Urinary bladder (tissue), 4 donors: ENCODE results near the gene CDR2. TPM values are rescaled to one million over a fixed set of nuclear protein-coding genes. Genes with fewer than 3 reads are reported as not detected.
"Not testable (repeated sequence)": the region's sequence is repeated elsewhere in the genome, so short reads cannot be mapped to it uniquely, and the experiment has no call there.

ENCODE experiments used
- DNase-seq: peaks from one replicate; pipeline ENCODE4 v3.0.0-alpha.2; 2015; ENCODE audit errors: extremely low spot score
- H3K27ac ChIP-seq: one replicate; pipeline ENCODE4 v1.5.1; 2013; ENCODE audit warnings: low read depth, mild to moderate bottlenecking, moderate library complexity
- H3K36me3 ChIP-seq: one replicate; pipeline ENCODE4 v1.6.1; 2013; ENCODE audit warnings: mild to moderate bottlenecking, moderate library complexity; ENCODE audit not compliant: insufficient read depth
- H3K4me1 ChIP-seq: one replicate; pipeline ENCODE4 v1.6.1; 2013; ENCODE audit warnings: mild to moderate bottlenecking, moderate library complexity; ENCODE audit not compliant: insufficient read depth
- H3K4me3 ChIP-seq: one replicate; pipeline ENCODE4 v1.5.1; 2013; ENCODE audit warnings: low read depth, low read length
- WGBS: extraction: QIAGEN DNeasy Blood & Tissue Kit; methylation state at CpG from one replicate; pipeline ENCODE4 v1.1.7; 2013; 5-methylcytosine and 5-hydroxymethylcytosine counted together
- polyA plus RNA-seq: library from polyadenylated mRNA; stranded (reverse); fragments of 200-250 nt; gene quantifications from one replicate; pipeline ENCODE4 v1.2.3, GENCODE V29; 2013
- total RNA-seq: library from RNA; depleted of rRNA; stranded (reverse); fragments of >200 nt; gene quantifications from one replicate; pipeline ENCODE4 v1.2.3, GENCODE V29; 2014
- donor health status: healthy with polysubstance abuse.
- donor health status: healthy.

CDR2 gene
- total and polyA plus RNA-seq, 2 donors: 22.9 to 48.6 TPM

DNA sequence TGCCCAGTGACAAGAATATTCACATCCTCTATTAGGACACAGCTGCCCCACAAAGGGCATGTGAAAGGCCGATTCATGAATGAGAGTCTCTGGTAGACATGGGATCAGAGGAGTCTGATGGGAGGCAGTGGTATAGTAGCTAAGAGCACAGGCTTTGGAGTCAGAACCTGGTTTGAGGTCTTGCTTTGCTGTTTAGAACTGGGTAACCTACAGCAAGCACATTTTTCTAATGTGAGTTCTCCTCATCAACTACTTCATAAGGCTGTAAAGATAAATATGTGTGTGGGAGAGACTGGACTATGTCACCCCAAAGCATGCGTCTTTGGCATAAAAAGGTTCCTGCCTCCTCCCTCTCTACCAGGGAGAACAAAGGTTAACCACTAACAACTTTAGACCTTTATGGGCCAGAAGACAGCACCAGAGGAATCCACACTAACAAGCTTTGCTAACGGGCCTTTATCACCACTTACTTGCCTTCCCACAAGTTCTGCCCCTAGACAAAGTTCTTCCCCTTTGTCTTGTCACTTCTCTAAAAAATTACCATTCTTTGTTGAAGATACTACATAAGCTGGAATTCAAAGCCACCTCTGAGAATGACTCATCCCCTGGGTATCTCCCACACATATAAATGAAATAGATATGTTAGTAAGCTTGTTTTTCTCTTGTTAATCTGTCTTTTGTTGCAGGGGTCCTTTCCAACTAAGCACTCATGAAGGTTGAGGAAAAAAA, 21.1 kb downstream of the CDR2 start:
- 34% methylated on average over 3 of the region's 3 CpGs for WGBS
- no peak for DNase-seq
- no peak overlapping the region for H3K27ac ChIP-seq
- peaks cover 2% of the 10 kb centered on the region for H3K36me3 ChIP-seq
- H3K4me1 ChIP-seq: peaks cover 1% of the 10 kb centered on the region
- H3K4me3 ChIP-seq: no peak overlapping the region

DNA sequence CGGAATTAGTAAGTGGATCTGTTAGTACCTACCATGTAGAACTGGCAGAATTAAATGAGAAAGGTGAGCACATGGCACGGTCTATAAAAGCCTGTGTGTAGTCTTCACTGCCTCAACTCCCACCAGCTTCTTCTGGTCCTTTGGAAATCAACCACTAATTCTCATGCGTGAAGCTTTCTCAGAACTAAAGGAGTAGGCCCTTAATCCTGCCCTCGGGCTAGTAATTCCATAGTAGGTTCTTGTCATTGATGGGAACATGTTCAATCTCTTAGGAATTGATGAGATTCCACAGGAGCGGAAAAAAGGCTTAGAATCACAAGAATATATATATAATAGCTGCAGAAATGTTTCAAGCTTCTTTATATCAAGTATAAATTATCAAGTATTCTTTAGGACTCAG, 21.7 kb downstream of the CDR2 start:
- peaks cover 2% of the 10 kb centered on the region for H3K36me3 ChIP-seq
- H3K4me1 ChIP-seq: peaks cover 1% of the 10 kb centered on the region
- no peak for DNase-seq
- H3K4me3 ChIP-seq: no peak overlapping the region
- no peak overlapping the region for H3K27ac ChIP-seq
- WGBS: 97% methylated on average over 5 of the region's 5 CpGs

DNA sequence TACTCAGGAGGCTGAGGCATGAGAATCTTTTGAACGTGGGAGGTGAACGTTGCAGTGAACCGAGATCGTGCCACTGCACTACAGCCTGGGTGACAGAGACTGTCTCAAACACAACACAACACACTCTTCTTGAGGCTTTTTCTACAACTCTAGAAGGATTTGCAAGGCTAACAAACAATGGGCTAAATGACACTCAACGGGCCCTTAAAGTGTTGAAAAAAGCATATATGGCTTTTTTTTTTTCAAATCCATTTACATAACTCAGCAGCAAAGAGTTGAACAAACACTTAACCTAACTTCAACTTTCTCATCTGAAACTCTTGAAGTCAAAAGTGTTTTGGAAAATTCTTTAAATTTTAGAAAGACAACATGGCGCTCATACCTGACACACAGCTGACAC, 22.3 kb downstream of the CDR2 start:
- H3K36me3 ChIP-seq: peaks cover 2% of the 10 kb centered on the region
- H3K4me1 ChIP-seq: peaks cover 1% of the 10 kb centered on the region
- WGBS: 98% methylated on average over 6 of the region's 6 CpGs
- no peak overlapping the region for H3K27ac ChIP-seq
- no peak overlapping the region for H3K4me3 ChIP-seq
- no peak for DNase-seq

GRCh38 chr16:22351017-22351416, 23.4 kb downstream of the CDR2 start:
- H3K36me3 ChIP-seq, H3K4me3 ChIP-seq, H3K27ac ChIP-seq, H3K4me1 ChIP-seq, DNase-seq: not testable (repeated sequence)
- WGBS: 95% methylated on average over 6 of the region's 6 CpGs

DNA sequence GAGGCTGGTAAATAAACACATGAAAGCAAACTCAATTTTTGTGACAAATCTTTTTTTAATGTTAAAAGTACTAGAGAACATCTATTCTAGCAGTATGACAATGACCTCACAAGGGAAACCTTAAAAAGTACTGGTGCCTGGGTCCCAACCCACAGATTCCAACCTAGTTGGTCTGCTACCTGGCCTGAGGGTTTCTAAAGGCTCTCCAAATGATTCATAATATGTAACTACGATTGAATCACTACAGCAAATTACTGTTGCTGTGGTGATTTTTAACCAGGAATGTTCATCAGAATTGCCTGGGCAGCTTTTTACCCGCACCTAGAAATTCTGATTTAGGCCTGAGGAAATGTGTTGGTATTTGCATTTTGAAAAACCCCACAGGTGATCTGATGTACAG, 26.1 kb downstream of the CDR2 start:
- no peaks in the 10 kb centered on the region for H3K4me1 ChIP-seq
- H3K36me3 ChIP-seq: peaks cover 5% of the 10 kb centered on the region
- 91% methylated on average over 2 of the region's 2 CpGs for WGBS
- no peak for DNase-seq
- H3K4me3 ChIP-seq: no peak overlapping the region
- no peak overlapping the region for H3K27ac ChIP-seq

DNA sequence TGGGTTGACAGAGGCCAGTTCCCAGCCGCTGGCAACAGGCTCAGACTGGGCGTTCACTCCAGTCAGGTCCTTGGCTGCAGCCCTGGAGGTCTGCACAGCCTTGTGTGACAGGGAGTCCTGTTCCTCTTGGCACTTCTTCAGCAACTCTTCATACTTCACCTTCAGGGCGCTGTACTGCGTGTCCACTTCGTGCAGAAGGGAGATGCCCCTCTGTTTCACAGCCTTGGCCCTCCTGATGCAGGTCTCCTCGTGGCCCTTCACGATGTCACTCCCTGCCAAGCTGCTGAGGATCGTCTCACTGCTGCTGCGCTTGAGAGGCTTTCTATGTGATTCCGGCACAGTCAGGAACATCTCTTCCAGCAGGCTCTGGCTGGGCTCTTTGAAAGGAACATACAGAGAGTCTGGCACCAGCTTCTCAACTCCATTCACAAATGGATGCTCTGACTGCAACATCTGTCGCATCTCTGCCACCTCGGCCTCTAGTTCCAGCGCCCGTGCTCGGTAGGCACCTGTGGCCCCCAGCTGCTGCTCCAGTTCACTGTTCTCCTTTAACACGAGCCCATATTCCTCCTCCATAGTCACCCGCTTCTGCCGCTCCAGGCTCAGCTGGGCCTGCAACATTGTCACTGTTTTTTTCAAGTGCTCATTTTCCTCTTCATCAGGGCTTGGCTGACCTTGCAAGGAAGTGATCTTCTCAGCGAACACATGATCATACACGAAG, 27.2 kb downstream of the CDR2 start:
- no peak for DNase-seq
- no peaks in the 10 kb centered on the region for H3K4me1 ChIP-seq
- 80% methylated on average over 20 of the region's 20 CpGs for WGBS
- H3K36me3 ChIP-seq: peaks cover 5% of the 10 kb centered on the region
- no peak overlapping the region for H3K4me3 ChIP-seq
- H3K27ac ChIP-seq: no peak overlapping the region

GRCh38 chr16:22346483-22346882, 27.9 kb downstream of the CDR2 start:
- H3K36me3 ChIP-seq: peaks cover 5% of the 10 kb centered on the region
- no peak overlapping the region for H3K27ac ChIP-seq
- WGBS: 74% methylated on average over 9 of the region's 9 CpGs
- no peak for DNase-seq
- no peak overlapping the region for H3K4me3 ChIP-seq
- no peaks in the 10 kb centered on the region for H3K4me1 ChIP-seq

DNA sequence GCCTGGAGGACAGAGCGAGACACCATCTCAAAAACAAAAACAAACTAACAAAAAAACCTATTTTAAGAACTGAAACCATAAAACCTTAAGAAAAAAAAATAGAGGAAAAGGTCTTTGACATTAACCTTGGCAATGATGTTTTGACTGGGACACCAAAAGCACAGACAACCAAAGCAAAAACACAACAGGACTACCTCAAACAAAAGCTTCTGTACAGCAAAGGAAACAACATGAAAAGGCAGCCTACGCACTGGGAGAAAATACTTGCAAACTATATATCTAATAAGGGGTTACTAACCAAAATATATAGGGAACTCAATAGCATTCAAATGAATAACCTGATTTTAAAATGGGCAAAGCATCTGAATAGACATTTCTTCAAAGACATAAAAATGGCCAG, 32.3 kb downstream of the CDR2 start:
- peaks cover 3% of the 10 kb centered on the region for H3K36me3 ChIP-seq
- H3K27ac ChIP-seq: no peak overlapping the region
- H3K4me3 ChIP-seq: no peak overlapping the region
- no peak for DNase-seq
- 96% methylated on average over 2 of the region's 2 CpGs for WGBS
- no peaks in the 10 kb centered on the region for H3K4me1 ChIP-seq

DNA sequence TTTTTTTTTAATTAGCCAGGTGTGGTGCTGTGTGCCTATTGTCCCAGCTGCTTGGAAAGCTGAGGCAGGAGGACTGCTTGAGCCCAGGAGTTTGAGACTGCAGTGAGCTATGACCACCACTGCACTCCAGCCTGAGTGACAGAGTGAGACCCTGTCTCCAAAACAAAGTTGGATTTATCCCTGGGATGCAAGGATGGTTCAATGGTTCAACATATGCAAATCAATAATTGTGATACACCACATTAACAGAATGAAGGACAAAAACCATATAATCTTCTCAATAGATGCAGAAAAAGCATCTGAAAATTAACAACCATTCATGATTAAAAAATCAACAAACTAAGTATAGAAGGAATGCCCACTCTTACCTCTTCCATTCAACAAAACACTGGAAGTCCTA, 33.5 kb downstream of the CDR2 start:
- DNase-seq: no peak
- Histone ChIP-seq H3K27ac (no peak overlapping the region), H3K36me3 (peaks cover under 1% of the 10 kb centered on the region), H3K4me1 (no peaks in the 10 kb centered on the region), H3K4me3 (no peak overlapping the region)

DNA sequence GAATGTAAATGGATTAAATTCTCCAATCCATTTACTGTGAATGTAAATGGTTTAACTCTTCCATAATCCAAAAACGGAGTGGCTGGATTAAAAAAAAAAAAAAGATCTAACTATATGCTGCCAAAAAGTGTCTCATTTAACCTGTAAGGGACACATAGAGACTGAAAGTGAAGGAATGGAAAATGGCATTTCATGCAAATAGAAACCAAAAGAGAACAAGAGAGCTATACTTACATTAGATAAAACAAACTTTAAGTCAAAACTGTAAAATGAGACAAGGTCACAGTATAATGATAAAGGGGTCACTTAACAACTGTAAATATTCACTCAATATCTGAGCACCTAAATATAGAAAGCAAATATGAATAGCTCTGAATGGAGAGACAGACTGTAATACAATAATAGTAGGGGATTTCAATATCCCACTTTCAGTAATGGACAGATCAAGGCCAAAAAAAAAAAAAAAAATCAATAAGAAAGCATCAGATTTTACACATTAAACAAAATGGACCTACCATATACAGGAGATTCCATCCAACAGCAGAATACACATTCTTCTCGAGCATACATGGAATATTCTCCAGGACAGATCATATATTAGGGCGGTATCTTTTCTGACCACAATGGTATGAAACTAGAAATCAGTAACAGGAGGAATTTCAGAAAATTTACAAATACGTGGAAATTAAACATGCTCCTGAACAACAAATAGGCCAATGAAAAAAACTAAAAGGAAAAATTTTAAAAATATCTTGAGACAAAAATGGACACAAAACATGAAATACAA, 36.4 kb downstream of the CDR2 start:
- 94% methylated on average over 4 of the region's 4 CpGs for WGBS
- H3K4me3 ChIP-seq: no peak overlapping the region
- no peaks in the 10 kb centered on the region for H3K36me3 ChIP-seq
- H3K4me1 ChIP-seq: no peaks in the 10 kb centered on the region
- no peak overlapping the region for H3K27ac ChIP-seq
- no peak for DNase-seq

- no peak overlapping the region for H3K27ac ChIP-seq
- H3K4me3 ChIP-seq: no peak overlapping the region
- peaks cover 3% of the 10 kb centered on the region for H3K36me3 ChIP-seq
- no peaks in the 10 kb centered on the region for H3K4me1 ChIP-seq
- DNase-seq: no peak
Measured at GRCh38 chr16:22337045-22337444, 37.4 kb downstream of the CDR2 start.

GRCh38 chr16:22336581-22336980, 37.8 kb downstream of the CDR2 start:
- no peak overlapping the region for H3K27ac ChIP-seq
- H3K36me3 ChIP-seq: peaks cover 5% of the 10 kb centered on the region
- no peaks in the 10 kb centered on the region for H3K4me1 ChIP-seq
- H3K4me3 ChIP-seq: no peak overlapping the region
- DNase-seq: no peak

DNA sequence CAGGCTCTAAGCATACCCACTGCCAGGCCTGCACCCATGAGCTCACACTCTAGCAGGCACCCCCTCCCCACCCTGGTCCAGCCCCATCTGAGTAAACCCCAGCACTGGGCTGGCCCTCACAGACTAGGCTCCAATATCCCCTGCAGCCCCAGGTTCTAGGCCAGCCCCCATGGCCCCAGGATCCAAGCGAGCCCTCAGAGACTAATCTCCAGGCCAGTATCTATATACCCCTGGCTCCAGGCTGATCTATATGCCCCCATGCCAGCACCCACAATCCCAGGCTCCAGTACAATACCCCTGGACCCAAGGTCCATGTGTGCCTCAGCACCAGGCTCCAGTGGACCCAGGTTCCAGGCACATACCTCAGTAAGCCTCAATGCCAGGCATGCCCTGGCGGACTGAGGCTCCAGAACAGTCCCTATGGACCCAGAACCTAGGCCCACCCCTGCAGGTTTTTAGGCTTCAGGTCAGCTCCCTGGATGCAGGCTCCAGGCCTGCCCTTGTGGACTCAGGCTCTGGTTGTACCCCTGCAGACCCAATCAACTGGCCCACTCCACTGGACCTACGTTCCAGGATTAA, 38.7 kb downstream of the CDR2 start:
- H3K4me3 ChIP-seq: no peak overlapping the region
- DNase-seq: no peak
- WGBS: 96% methylated on average over 3 of the region's 3 CpGs
- no peak overlapping the region for H3K27ac ChIP-seq
- H3K36me3 ChIP-seq: peaks cover 5% of the 10 kb centered on the region
- H3K4me1 ChIP-seq: no peaks in the 10 kb centered on the region
